HEK293T (cell line): ENCODE data around the gene HDAC8.

Source experiments
- CTCF ChIA-PET: fragments of 350-600 bp; formaldehyde crosslinking; extraction: SDS; loops from one replicate; lab custom pipeline; 2021; ENCODE audit warnings: antibody characterized with exemption, inconsistent platforms; lab: Yijun Ruan, JAX
- POLR2A ChIA-PET: fragments of 350-600 bp; formaldehyde crosslinking; extraction: SDS; loops from one replicate; lab custom pipeline; 2020; ENCODE audit warnings: antibody characterized with exemption, inconsistent platforms; lab: Yijun Ruan, JAX
- DNase-seq: peaks from one replicate; pipeline ENCODE4 v3.0.0; 2012; ENCODE audit warnings: mixed read lengths; ENCODE audit errors: extremely low spot score
- ARNT ChIP-seq: fragments of 450-650 bp; IDR thresholded peaks from 2 replicates; pipeline ENCODE4 v1.6.1; 2017; ENCODE audit warnings: mild to moderate bottlenecking
- BHLHE40 ChIP-seq: fragments of 450-650 bp; IDR thresholded peaks from 2 replicates; pipeline ENCODE4 v1.6.1; 2016; ENCODE audit warnings: mild to moderate bottlenecking, moderate library complexity, borderline replicate concordance
- CTBP1 ChIP-seq: fragments of 450-650 bp; IDR thresholded peaks from 2 replicates; pipeline ENCODE4 v1.6.1; 2016; ENCODE audit warnings: borderline replicate concordance
- ELF4 ChIP-seq: fragments of 450-650 bp; IDR thresholded peaks from 2 replicates; pipeline ENCODE4 v1.6.1; 2017; ENCODE audit warnings: antibody characterized with exemption
- FOXA1 ChIP-seq: fragments of 450-650 bp; IDR thresholded peaks from 2 replicates; pipeline ENCODE4 v1.6.1; 2016; ENCODE audit warnings: mild to moderate bottlenecking
- FOXK2 ChIP-seq: fragments of 450-650 bp; IDR thresholded peaks from 2 replicates; pipeline ENCODE4 v1.6.1; 2016; ENCODE audit warnings: mild to moderate bottlenecking
- FOXM1 ChIP-seq: fragments of 450-650 bp; IDR thresholded peaks from 2 replicates; pipeline ENCODE4 v1.6.1; 2017; ENCODE audit warnings: mild to moderate bottlenecking, borderline replicate concordance
- HDGF ChIP-seq: fragments of 450-650 bp; IDR thresholded peaks from 2 replicates; pipeline ENCODE4 v1.6.1; 2017; ENCODE audit warnings: antibody characterized with exemption, borderline replicate concordance
- L3MBTL2 ChIP-seq: fragments of 450-650 bp; conservative IDR thresholded peaks from 2 replicates; pipeline ENCODE4 v1.6.1; 2016; ENCODE audit warnings: mild to moderate bottlenecking
- LEF1 ChIP-seq: fragments of 450-650 bp; IDR thresholded peaks from 2 replicates; pipeline ENCODE4 v1.6.1; 2017; ENCODE audit warnings: mild to moderate bottlenecking, borderline replicate concordance
- NFRKB ChIP-seq: fragments of 450-650 bp; IDR thresholded peaks from 2 replicates; pipeline ENCODE4 v1.6.1; 2016; ENCODE audit warnings: mild to moderate bottlenecking, moderate library complexity
- SP1 ChIP-seq: fragments of 450-650 bp; IDR thresholded peaks from 2 replicates; pipeline ENCODE4 v1.6.1; 2017
- SUZ12 ChIP-seq: fragments of 450-650 bp; IDR thresholded peaks from 2 replicates; pipeline ENCODE4 v1.6.1; 2016; ENCODE audit warnings: mild to moderate bottlenecking
- TARDBP ChIP-seq: fragments of 450-650 bp; IDR thresholded peaks from 2 replicates; pipeline ENCODE4 v1.6.1; 2016
- ZNF384 ChIP-seq: fragments of 450-650 bp; IDR thresholded peaks from 2 replicates; pipeline ENCODE4 v1.6.1; 2016
- TF ChIP-seq, protein P1 (sequence below): fragments of 450-650 bp; IDR thresholded peaks from 2 replicates; pipeline ENCODE4 v1.6.1; 2016

The HDAC8 gene

DNA sequence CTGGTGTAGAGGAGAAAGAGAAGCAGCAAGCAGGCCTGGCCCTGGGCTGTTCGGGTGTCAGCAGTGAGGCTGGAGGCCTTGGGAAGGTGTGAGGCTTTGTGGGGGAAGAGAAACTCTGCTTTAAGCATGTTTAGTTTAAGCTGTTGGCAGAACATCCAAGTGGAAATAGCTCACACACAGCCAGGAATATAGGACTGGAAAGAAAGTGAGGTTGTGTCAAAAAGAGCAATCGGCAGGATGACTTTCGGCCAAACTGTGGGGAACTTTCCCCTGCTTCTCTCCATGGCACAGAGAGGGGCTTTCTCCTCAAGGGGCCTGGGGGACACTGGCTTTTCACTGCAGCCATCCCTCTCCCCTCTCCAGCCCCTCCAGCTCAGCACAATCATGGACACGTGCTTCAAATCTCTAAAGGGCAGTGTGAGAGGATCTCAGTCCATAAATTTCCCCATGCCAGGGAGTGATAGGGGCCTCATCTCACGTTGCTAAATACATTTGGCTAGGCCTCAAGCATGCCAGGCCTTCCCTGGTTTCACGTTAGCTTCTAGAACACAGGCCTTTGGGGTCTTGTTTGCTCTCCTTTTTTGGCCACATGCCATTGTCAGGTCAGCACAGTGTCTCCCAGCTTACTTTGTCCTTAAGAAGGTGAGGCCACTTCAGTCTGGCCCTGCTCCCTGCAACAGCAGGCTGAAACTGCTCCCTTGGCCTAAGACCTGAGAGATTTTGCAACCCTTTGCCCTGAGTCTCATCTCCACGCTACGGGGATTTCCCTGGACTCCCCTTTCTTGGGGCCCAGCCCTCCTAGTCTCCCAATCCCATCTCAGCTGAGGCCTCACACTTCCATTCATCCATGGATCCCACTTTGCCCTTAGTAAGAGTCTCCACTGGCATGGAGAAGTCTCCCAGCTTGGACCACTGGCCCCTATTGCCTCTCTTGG lies 258.7 kb downstream of the HDAC8 start:
- DNase-seq = no peak
- no peak for TF ChIP-seq LEF1
- POLR2A ChIA-PET = interaction anchor here (0.5 to 1.7 kb wide), 3 partner anchors 37 to 701 kb away, joined by 3 to 9 read pairs (median 4); partner anchors contain the start of gene RPS4X
- CTCF ChIA-PET = no interaction called here

DNA sequence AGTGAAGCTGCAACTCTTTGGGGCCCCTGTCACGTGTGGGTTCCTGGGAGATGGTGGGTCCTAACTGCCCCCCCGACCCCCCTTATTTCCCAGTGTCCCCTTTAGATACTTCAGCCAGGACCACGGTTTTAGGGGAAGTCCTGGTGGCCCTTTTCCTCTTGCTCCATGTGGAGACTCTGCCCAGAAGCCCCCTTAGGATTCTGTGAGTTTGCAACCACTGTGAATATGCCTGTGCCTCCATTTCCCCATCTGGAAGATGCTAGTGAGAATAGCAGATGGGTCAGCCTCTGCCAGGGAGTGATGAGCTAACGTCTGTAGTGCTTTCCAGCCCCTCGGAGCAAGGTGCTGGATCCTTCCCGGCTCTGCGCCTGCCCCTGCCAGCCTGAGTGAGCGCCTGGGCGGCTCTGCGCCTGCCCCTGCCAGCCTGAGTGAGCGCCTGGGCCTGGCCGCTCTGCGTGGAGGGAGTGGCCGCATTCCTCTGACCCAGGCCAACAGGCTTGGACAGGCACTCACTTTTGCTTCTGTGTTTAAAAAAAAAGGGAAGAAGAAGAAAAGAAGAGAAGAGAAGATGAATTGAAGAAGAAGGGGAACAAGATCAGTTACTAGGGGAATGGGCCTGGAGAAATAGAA lies 260.2 kb downstream of the HDAC8 start:
- TF ChIP-seq SP1 (no peak), NFRKB (no peak), FOXM1 (no peak), CTBP1 (no peak), BHLHE40 (no peak), FOXK2 (no peak), SUZ12 (no peak), TARDBP (no peak), FOXA1 (no peak), HDGF (no peak), ZNF384 (no peak), ARNT (no peak)
- ChIA-PET CTCF (no interaction called here), POLR2A (interaction anchor here (1.7 kb wide), 1 partner anchor 35 kb away, joined by 9 read pairs; the partner anchor contains the start of gene RPS4X)
- DNase-seq = no peak

DNA sequence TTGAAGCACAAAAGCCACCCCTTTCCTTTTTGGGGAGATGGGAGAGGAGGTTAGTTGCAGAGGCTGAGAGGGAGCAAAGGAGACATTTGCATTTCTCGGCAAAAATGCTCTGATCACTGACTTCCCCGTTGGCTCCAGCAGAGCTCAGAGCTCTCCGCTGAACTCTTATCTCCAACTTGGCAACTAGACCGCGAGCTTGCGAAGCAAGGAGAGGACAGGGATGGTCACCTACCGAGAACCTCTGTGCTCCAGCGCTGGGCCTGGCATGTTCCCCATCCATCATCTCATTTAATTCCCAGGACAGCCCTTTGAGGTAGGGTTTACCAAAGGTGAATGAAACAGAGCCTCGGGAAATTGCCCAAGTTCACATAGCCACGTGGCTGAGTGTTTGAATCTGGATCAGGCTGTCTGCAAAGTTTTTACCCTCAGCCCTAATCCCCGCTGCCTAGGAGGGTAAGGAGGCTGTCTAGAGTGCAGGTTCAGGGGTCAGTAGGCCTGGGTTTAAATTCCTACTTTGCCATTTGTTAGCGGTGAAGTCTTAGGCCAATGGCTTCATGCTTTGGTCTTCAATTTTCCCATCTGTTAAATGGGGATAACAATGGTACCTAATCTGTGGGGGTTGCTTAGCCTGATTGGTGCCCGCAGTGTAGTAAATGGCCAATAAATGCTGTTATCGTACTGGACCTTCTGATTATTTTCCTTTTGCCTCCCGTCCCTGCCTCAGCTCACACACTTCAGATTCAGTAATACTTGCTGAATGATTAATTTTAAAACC lies 263.2 kb downstream of the HDAC8 start:
- ChIA-PET CTCF (interaction anchor here (1.0 to 1.3 kb wide), 2 partner anchors 12 to 33 kb away, joined by 5 read pairs; partner anchors contain the start of gene RPS4X), POLR2A (interaction anchor here (1.4 to 5.2 kb wide), 2 partner anchors 8 to 33 kb away, joined by 4 to 33 read pairs; partner anchors contain the start of gene RPS4X)
- TF ChIP-seq L3MBTL2 (peak; percentile 53), NFRKB (no peak), LEF1 (no peak), FOXK2 (no peak), ARNT (no peak), FOXA1 (no peak), SP1 (no peak)
- TF ChIP-seq, protein P1, sequence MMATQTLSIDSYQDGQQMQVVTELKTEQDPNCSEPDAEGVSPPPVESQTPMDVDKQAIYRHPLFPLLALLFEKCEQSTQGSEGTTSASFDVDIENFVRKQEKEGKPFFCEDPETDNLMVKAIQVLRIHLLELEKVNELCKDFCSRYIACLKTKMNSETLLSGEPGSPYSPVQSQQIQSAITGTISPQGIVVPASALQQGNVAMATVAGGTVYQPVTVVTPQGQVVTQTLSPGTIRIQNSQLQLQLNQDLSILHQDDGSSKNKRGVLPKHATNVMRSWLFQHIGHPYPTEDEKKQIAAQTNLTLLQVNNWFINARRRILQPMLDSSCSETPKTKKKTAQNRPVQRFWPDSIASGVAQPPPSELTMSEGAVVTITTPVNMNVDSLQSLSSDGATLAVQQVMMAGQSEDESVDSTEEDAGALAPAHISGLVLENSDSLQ = no peak
- no peak for DNase-seq

DNA sequence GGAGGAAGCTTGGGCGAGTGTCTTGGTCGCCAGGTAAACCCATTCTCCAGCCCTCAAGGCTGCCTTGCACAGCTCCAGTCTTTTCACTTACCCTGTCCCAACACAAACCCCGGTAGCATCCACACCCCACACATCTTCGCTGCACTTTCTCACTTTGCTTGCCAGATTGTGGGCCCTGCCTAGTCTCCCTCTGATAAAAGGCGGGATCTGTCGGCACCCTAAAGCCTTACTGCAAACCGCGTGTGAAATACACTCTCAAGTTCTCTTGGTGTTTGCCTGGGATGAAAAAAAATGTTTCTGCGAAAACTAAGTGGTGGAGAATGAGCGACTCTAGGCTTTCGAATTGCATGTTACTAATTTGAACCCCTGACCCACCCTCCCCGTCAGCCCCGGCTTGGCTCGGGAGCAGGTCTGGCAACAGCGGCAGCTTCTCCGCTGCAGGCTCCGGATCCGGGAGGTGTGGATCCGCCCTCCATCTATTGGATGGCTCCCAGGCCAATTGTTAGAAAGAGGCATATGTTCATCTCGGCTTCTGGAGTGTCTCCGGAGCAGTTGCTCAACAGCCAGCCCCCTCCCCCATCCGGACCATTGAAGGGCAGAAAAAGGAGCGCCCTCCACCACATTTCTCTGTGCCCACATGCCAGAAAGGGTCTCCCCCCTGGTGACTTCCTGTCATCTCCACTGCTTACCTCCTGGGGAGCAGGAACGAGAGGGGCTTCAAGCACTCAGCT lies 263.9 kb downstream of the HDAC8 start:
- DNase-seq = peak; percentile 86
- CTCF ChIA-PET = interaction anchor here (0.5 to 1.3 kb wide), 3 partner anchors 11 to 65 kb away, joined by 4 to 5 read pairs (median 5); partner anchors contain the start of gene RPS4X
- TF ChIP-seq FOXM1 = peak; percentile 92
- TF ChIP-seq CTBP1 = no peak; the same call in 1 of the 2 replicates
- peak; percentile 82 for TF ChIP-seq L3MBTL2
- POLR2A ChIA-PET = interaction anchor here (1.4 to 5.2 kb wide), 2 partner anchors 9 to 32 kb away, joined by 4 to 33 read pairs; partner anchors contain the start of gene RPS4X

DNA sequence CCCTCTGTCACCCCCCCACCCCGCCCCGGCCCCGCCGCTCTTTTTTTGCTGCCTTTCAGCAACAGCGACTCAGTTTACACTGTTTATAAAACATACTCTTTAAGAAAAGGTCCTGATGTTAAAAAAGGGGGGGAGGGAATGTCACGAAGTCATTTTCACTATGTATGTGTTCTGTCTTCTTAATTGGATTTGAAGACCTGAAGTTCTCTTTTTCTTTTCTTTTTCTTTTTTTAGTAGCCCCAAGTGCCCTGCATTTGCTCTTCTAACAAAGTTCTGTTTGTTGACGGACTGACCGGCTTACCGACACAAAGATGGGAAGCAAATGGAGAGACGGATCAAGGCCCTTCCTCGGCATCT lies 264.5 kb downstream of the HDAC8 start:
- POLR2A ChIA-PET = interaction anchor here (0.8 to 5.2 kb wide), 6 partner anchors 8 to 238 kb away, joined by 3 to 33 read pairs (median 3); partner anchors contain the start of genes ERCC6L and RPS4X

More for the DNA sequence above, 264.5 kb downstream of the HDAC8 start:
- CTCF ChIA-PET = interaction anchor here (0.5 to 1.3 kb wide), 3 partner anchors 10 to 64 kb away, joined by 4 to 5 read pairs (median 5); partner anchors contain the start of gene RPS4X
- DNase-seq = no peak
- TF ChIP-seq FOXA1 (no peak), FOXK2 (no peak), SUZ12 (no peak), CTBP1 (no peak), HDGF (no peak), NFRKB (no peak), LEF1 (no peak), L3MBTL2 (no peak), SP1 (no peak), TARDBP (no peak), ELF4 (no peak), ARNT (no peak), FOXM1 (no peak), ZNF384 (no peak), BHLHE40 (no peak)
- TF ChIP-seq, protein P1 = no peak
